GM10266 (cell line): ENCODE results near the gene ALPP.
"Not testable (repeated sequence)": the region's sequence is repeated elsewhere in the genome, so short reads cannot be mapped to it uniquely, and the experiment has no call there.

ENCODE experiments used
- DNase-seq: peaks from one replicate; pipeline ENCODE4 v3.0.0; 2012; ENCODE audit errors: extremely low spot score
- CTCF ChIP-seq: IDR thresholded peaks from 2 replicates; pipeline ENCODE4 v1.5.1; 2012; ENCODE audit warnings: mild to moderate bottlenecking, low read depth; ENCODE audit not compliant: control insufficient read depth, insufficient read depth; ENCODE audit errors: missing control alignments

The ALPP gene

GRCh38 chr2:232368311-232368731 lies 10.2 kb upstream of the ALPP start:
- no peak for DNase-seq
- no peak for TF ChIP-seq CTCF

- TF ChIP-seq CTCF, result no peak
- no peak for DNase-seq
These were observed 9.2 kb upstream of the ALPP start for GRCh38 chr2:232369126-232369951.

- DNase-seq, result not testable (repeated sequence)
These were observed 8.5 kb upstream of the ALPP start for GRCh38 chr2:232370007-232370406.

- TF ChIP-seq CTCF, result no peak
- no peak for DNase-seq
These were observed 6.0 kb upstream of the ALPP start for GRCh38 chr2:232372231-232373208.

- no peak for TF ChIP-seq CTCF
- DNase-seq, result no peak
These were observed 4.2 kb upstream of the ALPP start for GRCh38 chr2:232374356-232374755.

GRCh38 chr2:232375164-232375563 lies 3.4 kb upstream of the ALPP start:
- TF ChIP-seq CTCF, result no peak
- DNase-seq, result no peak

GRCh38 chr2:232376260-232376659 lies 2.3 kb upstream of the ALPP start:
- DNase-seq, result no peak
- no peak for TF ChIP-seq CTCF
